ENCODE data around the gene JMJD7.
A peak's percentile ranks its signal among the peaks of the same experiment; 100 is the strongest.
"Not testable (repeated sequence)": the region's sequence is repeated elsewhere in the genome, so short reads cannot be mapped to it uniquely, and the experiment has no call there.

JMJD7 gene

GRCh38 chr15:41827290-41827879, 507 bp upstream of the JMJD7 start:
- TF ChIP-seq CTCF (conservative IDR thresholded peaks at IDR 0.05; ENCODE audit: low read length): no peak
- no peak for DNase-seq (ENCODE audit: low read depth)
- H3K4me3 ChIP-seq (ENCODE audit: low read length): peak overlapping the region; percentile 63

- H3K4me3 ChIP-seq (ENCODE audit: low read length): peak overlapping the region; percentile 87
- peak; percentile 12 for DNase-seq (ENCODE audit: low read depth)
- no peak for TF ChIP-seq CTCF (conservative IDR thresholded peaks at IDR 0.05; ENCODE audit: low read length)
These were observed 882 bp downstream of the JMJD7 start for GRCh38 chr15:41828807-41829141.

GRCh38 chr15:41829959-41830646, 2.2 kb downstream of the JMJD7 start:
- H3K4me3 ChIP-seq (ENCODE audit: low read length): no peak overlapping the region
- no peak for DNase-seq (ENCODE audit: low read depth)
- TF ChIP-seq CTCF (conservative IDR thresholded peaks at IDR 0.05; ENCODE audit: low read length): no peak

- H3K4me3 ChIP-seq (ENCODE audit: low read length): not testable (repeated sequence)
- peak; percentile 18 for DNase-seq (ENCODE audit: low read depth)
These were observed 3.4 kb downstream of the JMJD7 start for GRCh38 chr15:41831291-41831690.

- H3K4me3 ChIP-seq (ENCODE audit: low read length): no peak overlapping the region
- TF ChIP-seq CTCF (conservative IDR thresholded peaks at IDR 0.05; ENCODE audit: low read length): no peak
- no peak for DNase-seq (ENCODE audit: low read depth)
These were observed 4.3 kb downstream of the JMJD7 start for GRCh38 chr15:41832208-41832607.

- no peak for TF ChIP-seq CTCF (conservative IDR thresholded peaks at IDR 0.05; ENCODE audit: low read length)
- DNase-seq (ENCODE audit: low read depth): no peak
- no peak overlapping the region for H3K4me3 ChIP-seq (ENCODE audit: low read length)
These were observed 5.0 kb downstream of the JMJD7 start for GRCh38 chr15:41832875-41833274.

GRCh38 chr15:41834096-41834495, 6.2 kb downstream of the JMJD7 start:
- TF ChIP-seq CTCF (conservative IDR thresholded peaks at IDR 0.05; ENCODE audit: low read length): no peak
- H3K4me3 ChIP-seq (ENCODE audit: low read length): no peak overlapping the region
- no peak for DNase-seq (ENCODE audit: low read depth)

Data from AG10803 (cell line).